HG03175 (cell line): ENCODE data around the gene EIF4E.

ENCODE experiments used
- ATAC-seq: cut with Tn5 transposase; IDR thresholded peaks from one replicate; pipeline ENCODE4 v1.9.1; 2021; ENCODE audit warnings: mild to moderate bottlenecking, moderate library complexity; ENCODE audit not compliant: unreplicated experiment

Gene EIF4E

GRCh38 chr4:98928505-98929340 is at the start of gene EIF4E:
TSS of gene EIF4E (minus strand) at chr4:98929133. CDS start at chr4:98929112, 21 bp downstream.
- ATAC-seq, result peak; percentile 63

GRCh38 chr4:98977557-98977956 is 48.6 kb upstream of the EIF4E start:
- ATAC-seq, result no peak

- ATAC-seq, result no peak
Measured at GRCh38 chr4:98976716-98977115, 47.8 kb upstream of the EIF4E start.

- ATAC-seq, result no peak
Measured at GRCh38 chr4:98969878-98970785, 41.2 kb upstream of the EIF4E start.

GRCh38 chr4:98967786-98968329 is 38.9 kb upstream of the EIF4E start:
- no peak for ATAC-seq

- ATAC-seq, result no peak
Measured at GRCh38 chr4:98966926-98967325, 38.0 kb upstream of the EIF4E start.

GRCh38 chr4:98963538-98964433 is 34.9 kb upstream of the EIF4E start:
- no peak for ATAC-seq

- no peak for ATAC-seq
Measured at GRCh38 chr4:98961770-98962169, 32.8 kb upstream of the EIF4E start.

GRCh38 chr4:98959411-98959810 is 30.5 kb upstream of the EIF4E start:
- no peak for ATAC-seq

- ATAC-seq, result no peak
Measured at GRCh38 chr4:98958065-98958464, 29.1 kb upstream of the EIF4E start.

- ATAC-seq, result no peak
Measured at GRCh38 chr4:98955229-98955628, 26.3 kb upstream of the EIF4E start.

- ATAC-seq, result no peak
Measured at GRCh38 chr4:98951710-98952109, 22.8 kb upstream of the EIF4E start.

- no peak for ATAC-seq
Measured at GRCh38 chr4:98950925-98951324, 22.0 kb upstream of the EIF4E start.

GRCh38 chr4:98946359-98946758 is 17.4 kb upstream of the EIF4E start:
- no peak for ATAC-seq

- no peak for ATAC-seq
Measured at GRCh38 chr4:98945297-98945850, 16.4 kb upstream of the EIF4E start.

GRCh38 chr4:98939892-98940298 is 11.0 kb upstream of the EIF4E start:
- no peak for ATAC-seq

GRCh38 chr4:98939438-98939837 is 10.5 kb upstream of the EIF4E start:
- no peak for ATAC-seq

- no peak for ATAC-seq
Measured at GRCh38 chr4:98937986-98938720, 9.2 kb upstream of the EIF4E start.

- no peak for ATAC-seq
Measured at GRCh38 chr4:98935633-98936032, 6.7 kb upstream of the EIF4E start.
